Astrocyte of the cerebellum (primary cell): ENCODE data around the gene RELN.

Source experiments
- DNase-seq: peaks from one replicate; pipeline ENCODE4 v3.0.0-alpha.2; 2011; ENCODE audit warnings: low read depth
- H3K4me3 ChIP-seq: 2 replicates; pipeline ENCODE4 v1.5.1; 2011; ENCODE audit warnings: mild to moderate bottlenecking, low read depth, low read length, moderate library complexity
- CTCF ChIP-seq: IDR thresholded peaks from 2 replicates; pipeline ENCODE4 v1.5.1; 2012; ENCODE audit warnings: low read length, low read depth, moderate library complexity, mild to moderate bottlenecking; ENCODE audit errors: missing control alignments
- in situ Hi-C: cut with HindIII; loops from 2 replicates; pipeline ENCODE4 v1.10.0; 2017; ENCODE audit warnings: low sequenced_read_pairs

The RELN gene

GRCh38 chr7:103894656-103895596 lies 94.5 kb downstream of the RELN start:
- H3K4me3 ChIP-seq, result no peak overlapping the region
- no peak for DNase-seq
- in situ Hi-C loops, result no loop called here
- no peak for TF ChIP-seq CTCF

DNA sequence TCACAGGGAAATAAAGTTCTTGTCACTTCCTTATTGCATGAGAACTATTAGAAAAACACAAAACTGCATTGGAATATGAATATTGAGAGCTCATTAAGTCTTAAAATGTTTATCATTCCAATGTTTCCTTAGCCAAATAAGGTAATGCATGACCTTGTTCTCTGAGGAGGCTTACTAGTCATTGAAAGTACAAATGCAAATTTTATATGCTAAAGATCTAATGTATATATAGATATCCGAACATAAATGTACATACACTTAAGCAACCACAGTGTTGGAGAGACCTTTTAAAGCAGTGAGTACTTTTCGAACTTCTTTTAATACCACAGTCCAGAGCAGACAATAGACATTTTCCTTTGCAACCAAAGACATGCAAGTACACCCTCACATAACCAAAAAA lies 96.1 kb downstream of the RELN start:
- no peak for TF ChIP-seq CTCF
- in situ Hi-C loops, result no loop called here
- no peak overlapping the region for H3K4me3 ChIP-seq
- no peak for DNase-seq

- H3K4me3 ChIP-seq, result no peak overlapping the region
- no peak for TF ChIP-seq CTCF
- no peak for DNase-seq
- in situ Hi-C loops, result no loop called here
These were observed 100.0 kb downstream of the RELN start for GRCh38 chr7:103889451-103889850.

GRCh38 chr7:103888603-103889153 lies 100.8 kb downstream of the RELN start:
- no peak for TF ChIP-seq CTCF
- in situ Hi-C loops, result no loop called here
- DNase-seq, result no peak

DNA sequence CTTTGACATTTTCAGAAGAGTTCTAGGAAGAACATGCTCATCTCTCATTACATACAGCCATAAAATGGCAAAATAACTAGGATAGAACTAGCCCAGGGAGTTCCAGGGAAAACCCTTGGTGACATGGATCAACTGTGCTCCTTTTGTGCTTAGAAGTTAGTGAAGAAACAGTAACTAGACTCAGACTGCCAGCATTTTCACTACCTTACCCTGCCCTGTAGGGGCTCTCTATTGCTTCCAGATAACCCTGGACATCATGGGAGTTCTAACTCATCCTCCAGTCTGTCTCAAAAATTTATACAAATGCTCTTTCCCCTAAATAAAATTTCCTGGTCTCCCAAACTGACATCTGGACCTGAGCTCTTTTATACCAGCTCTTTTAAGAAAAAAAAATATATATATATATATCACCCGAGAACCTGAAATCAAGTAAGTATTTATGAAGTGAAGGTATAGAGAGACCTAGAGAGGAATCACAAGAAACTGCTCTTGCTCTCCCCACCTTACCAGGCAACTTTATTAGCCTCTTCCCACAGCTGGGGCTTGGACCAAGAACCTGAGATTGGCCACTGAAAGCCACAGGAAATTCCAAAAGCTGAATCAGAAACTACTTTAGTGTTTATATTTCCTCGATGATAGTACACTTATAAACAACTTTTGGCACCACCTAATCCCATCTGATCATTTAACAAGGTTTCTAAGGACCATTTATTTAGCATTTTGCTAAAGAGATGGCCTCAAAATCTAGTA lies 101.4 kb downstream of the RELN start:
- DNase-seq, result no peak
- H3K4me3 ChIP-seq, result no peak overlapping the region
- no peak for TF ChIP-seq CTCF
- in situ Hi-C loops, result no loop called here

More at GRCh38 chr7:103888603-103889153, 100.8 kb downstream of the RELN start:
- H3K4me3 ChIP-seq, result no peak overlapping the region

DNA sequence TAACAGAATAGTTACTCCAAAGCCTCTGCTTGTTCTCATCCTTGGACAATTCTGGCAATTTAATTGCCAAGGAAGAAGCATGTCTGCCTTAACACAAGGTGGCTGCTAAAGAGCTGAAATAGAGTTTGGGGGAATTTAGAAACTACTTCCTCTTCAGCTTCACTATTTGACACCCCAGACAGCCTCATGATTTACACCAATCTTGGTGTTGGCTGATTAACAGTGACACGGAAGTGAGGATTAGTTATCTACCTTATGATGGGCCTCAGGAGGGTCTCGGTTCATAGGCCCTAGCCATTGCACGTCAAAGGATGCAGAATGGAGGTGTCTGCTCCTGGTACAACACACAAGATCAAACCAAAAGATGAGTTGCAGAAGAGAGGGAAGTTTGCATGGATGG lies 102.4 kb downstream of the RELN start:
- no peak for DNase-seq
- in situ Hi-C loops, result no loop called here
- no peak for TF ChIP-seq CTCF
- no peak overlapping the region for H3K4me3 ChIP-seq
